ENCODE data around the gene DRAP1. TPM values are rescaled to one million over a fixed set of nuclear protein-coding genes. Genes with fewer than 3 reads are reported as not detected.

The DRAP1 gene
- total RNA-seq, 1 experiment from 2014 or later, result 122 TPM

DNA sequence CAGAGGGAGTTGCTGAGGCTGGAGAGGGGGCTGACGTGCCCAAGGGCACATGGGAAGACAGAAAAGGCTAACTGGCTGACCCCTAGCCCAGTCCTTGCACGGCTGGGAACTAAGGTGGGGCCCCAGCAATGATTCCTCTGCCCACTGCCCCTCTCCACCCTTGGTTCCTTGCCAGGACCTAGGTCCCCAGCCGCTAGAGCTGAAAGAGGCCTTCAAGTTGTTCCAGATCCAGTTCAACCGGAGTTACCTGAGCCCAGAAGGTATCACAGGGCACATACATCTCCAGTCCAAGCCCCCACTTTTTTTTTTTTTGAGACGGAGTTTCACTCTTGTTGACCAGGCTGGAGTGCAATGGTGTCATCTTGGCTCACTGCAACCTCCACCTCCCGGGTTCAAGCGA, 39.2 kb upstream of the DRAP1 start:
- H3K4me3 ChIP-seq (ENCODE audit: low read depth, low read length, poor library complexity, severe bottlenecking), result no peak overlapping the region
- intact Hi-C loops (cut with micrococcal nuclease; ENCODE audit: unreplicated experiment), result no loop called here
- POLR2A ChIA-PET (ENCODE audit: low non-redundant PET), result no interaction called here
- BruUV-seq (replicated peaks), result no TSS peak
- no peaks in the 10 kb centered on the region for H3K9me3 ChIP-seq (ENCODE audit: low read depth, low read length, poor library complexity, severe bottlenecking)
- no peak overlapping the region for H3K27ac ChIP-seq (ENCODE audit: low read depth, low read length, poor library complexity, severe bottlenecking)
- no peaks in the 10 kb centered on the region for H3K27me3 ChIP-seq (replicated peaks; ENCODE audit: insufficient read depth, low read depth, low read length, poor library complexity)
- H3K36me3 ChIP-seq (ENCODE audit: insufficient read depth, low read length, poor library complexity, severe bottlenecking), result peaks cover 27% of the 10 kb centered on the region
- CTCF ChIA-PET, result no interaction called here
- no peaks in the 10 kb centered on the region for H3K4me1 ChIP-seq (ENCODE audit: insufficient read depth, low read length, poor library complexity, severe bottlenecking)
- DNase-seq (ENCODE audit: low spot score), result no peak
- TF ChIP-seq EZH2 (IDR thresholded peaks at IDR 0.05; ENCODE audit: borderline replicate concordance, low read depth, low read length, poor library complexity, severe bottlenecking), result no peak
- TF ChIP-seq, protein P1, sequence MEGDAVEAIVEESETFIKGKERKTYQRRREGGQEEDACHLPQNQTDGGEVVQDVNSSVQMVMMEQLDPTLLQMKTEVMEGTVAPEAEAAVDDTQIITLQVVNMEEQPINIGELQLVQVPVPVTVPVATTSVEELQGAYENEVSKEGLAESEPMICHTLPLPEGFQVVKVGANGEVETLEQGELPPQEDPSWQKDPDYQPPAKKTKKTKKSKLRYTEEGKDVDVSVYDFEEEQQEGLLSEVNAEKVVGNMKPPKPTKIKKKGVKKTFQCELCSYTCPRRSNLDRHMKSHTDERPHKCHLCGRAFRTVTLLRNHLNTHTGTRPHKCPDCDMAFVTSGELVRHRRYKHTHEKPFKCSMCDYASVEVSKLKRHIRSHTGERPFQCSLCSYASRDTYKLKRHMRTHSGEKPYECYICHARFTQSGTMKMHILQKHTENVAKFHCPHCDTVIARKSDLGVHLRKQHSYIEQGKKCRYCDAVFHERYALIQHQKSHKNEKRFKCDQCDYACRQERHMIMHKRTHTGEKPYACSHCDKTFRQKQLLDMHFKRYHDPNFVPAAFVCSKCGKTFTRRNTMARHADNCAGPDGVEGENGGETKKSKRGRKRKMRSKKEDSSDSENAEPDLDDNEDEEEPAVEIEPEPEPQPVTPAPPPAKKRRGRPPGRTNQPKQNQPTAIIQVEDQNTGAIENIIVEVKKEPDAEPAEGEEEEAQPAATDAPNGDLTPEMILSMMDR (conservative IDR thresholded peaks at IDR 0.05; ENCODE audit: low read depth, low read length), result no peak

DNA sequence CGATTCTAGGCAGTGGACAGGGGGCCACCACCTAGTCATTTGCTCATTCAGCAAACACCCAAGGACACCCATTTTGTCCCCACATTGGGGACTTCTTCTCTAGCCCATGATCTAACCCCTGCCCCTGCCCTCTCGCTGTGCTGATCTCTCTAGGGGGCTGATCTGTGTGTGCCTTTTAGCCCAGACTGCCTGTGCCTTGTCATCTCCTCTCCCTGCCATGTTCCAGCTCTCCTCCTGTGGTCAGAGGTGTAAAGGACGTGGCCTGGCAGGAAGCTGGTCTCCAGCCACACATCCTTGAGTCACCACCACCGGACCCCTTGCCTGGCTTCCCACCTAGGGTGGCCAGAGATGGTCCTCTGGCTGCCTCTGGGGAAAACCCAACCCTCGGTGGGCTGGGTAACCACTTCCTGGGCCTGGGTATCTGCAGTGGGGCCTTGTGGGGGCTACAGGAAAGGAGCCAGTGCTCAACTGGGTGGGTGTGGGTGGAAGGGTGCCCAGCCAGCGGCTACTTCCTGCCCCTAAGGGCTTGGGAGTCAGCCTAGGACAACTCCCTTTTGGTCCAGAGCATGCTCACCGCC, 38.3 kb upstream of the DRAP1 start:
- no TSS peak for BruUV-seq (replicated peaks)
- no peak for DNase-seq (ENCODE audit: low spot score)
- Histone ChIP-seq H3K36me3 (ENCODE audit: insufficient read depth, low read length, poor library complexity, severe bottlenecking) (peaks cover 36% of the 10 kb centered on the region), H3K9me3 (ENCODE audit: low read depth, low read length, poor library complexity, severe bottlenecking) (no peaks in the 10 kb centered on the region), H3K27me3 (replicated peaks; ENCODE audit: insufficient read depth, low read depth, low read length, poor library complexity) (no peaks in the 10 kb centered on the region), H3K4me3 (ENCODE audit: low read depth, low read length, poor library complexity, severe bottlenecking) (no peak overlapping the region), H3K4me1 (ENCODE audit: insufficient read depth, low read length, poor library complexity, severe bottlenecking) (no peaks in the 10 kb centered on the region), H3K27ac (ENCODE audit: low read depth, low read length, poor library complexity, severe bottlenecking) (no peak overlapping the region)
- TF ChIP-seq, protein P1 (conservative IDR thresholded peaks at IDR 0.05; ENCODE audit: low read depth, low read length), result no peak
- TF ChIP-seq EZH2 (IDR thresholded peaks at IDR 0.05; ENCODE audit: borderline replicate concordance, low read depth, low read length, poor library complexity, severe bottlenecking), result no peak
- ChIA-PET POLR2A (ENCODE audit: low non-redundant PET) (no interaction called here), CTCF (no interaction called here)
- intact Hi-C loops (cut with micrococcal nuclease; ENCODE audit: unreplicated experiment), result no loop called here

GRCh38 chr11:65882120-65883057, 36.8 kb upstream of the DRAP1 start:
- BruUV-seq (replicated peaks), result no TSS peak
- no peaks in the 10 kb centered on the region for H3K27me3 ChIP-seq (replicated peaks; ENCODE audit: insufficient read depth, low read depth, low read length, poor library complexity)
- H3K4me1 ChIP-seq (ENCODE audit: insufficient read depth, low read length, poor library complexity, severe bottlenecking), result peaks cover 3% of the 10 kb centered on the region
- no peak overlapping the region for H3K27ac ChIP-seq (ENCODE audit: low read depth, low read length, poor library complexity, severe bottlenecking)
- ChIA-PET CTCF (interaction anchor here (0.6 kb wide), 1 partner anchor 156 kb away, joined by 7 read pairs; no protein-coding TSS in a partner anchor), POLR2A (ENCODE audit: low non-redundant PET) (no interaction called here)
- DNase-seq (ENCODE audit: low spot score), result no peak
- H3K36me3 ChIP-seq (ENCODE audit: insufficient read depth, low read length, poor library complexity, severe bottlenecking), result peaks cover 48% of the 10 kb centered on the region
- no peak overlapping the region for H3K4me3 ChIP-seq (ENCODE audit: low read depth, low read length, poor library complexity, severe bottlenecking)
- intact Hi-C loops (cut with micrococcal nuclease; ENCODE audit: unreplicated experiment), result no loop called here
- TF ChIP-seq, protein P1 (conservative IDR thresholded peaks at IDR 0.05; ENCODE audit: low read depth, low read length), result no peak
- no peak for TF ChIP-seq EZH2 (IDR thresholded peaks at IDR 0.05; ENCODE audit: borderline replicate concordance, low read depth, low read length, poor library complexity, severe bottlenecking)
- H3K9me3 ChIP-seq (ENCODE audit: low read depth, low read length, poor library complexity, severe bottlenecking), result no peaks in the 10 kb centered on the region
